Sigmoid colon (tissue), 4 donors: ENCODE data around the gene TEX264.

Experiments
- POLR2A ChIP-seq, 2 donors: fragments of 450-650 bp; IDR thresholded peaks; one replicate each; pipeline ENCODE4 v1.6.1; 2016; ENCODE audit warnings: antibody characterized with exemption in 2 of 2, mild to moderate bottlenecking in 2 of 2, moderate library complexity in 2 of 2
- POLR2AphosphoS5 ChIP-seq, 4 donors: sonication (generic); formaldehyde crosslinking; IDR thresholded peaks; one replicate each; pipeline ENCODE4 v1.6.1; 2017; ENCODE audit warnings: antibody characterized with exemption in 4 of 4

DNA sequence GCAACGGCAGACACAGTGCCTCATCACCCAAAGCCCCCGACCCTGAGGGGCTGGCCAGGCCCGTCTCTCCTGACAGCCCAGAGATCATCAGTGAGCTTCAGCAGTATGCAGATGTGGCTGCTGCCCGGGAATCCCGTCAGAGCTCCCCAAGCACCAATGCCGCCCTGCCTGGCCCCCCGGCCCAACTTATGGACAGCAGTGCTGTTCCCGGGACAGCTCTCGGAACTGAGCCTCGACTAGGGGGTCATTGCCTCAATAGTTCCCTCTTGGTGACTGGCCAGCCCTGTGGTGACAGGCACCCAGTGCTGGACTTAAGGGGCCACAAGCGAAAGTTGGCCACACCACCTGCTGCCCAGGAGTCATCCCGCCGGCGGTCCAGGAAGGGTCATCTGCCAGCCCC, 8.6 kb upstream of the TEX264 start:
- TF ChIP-seq POLR2AphosphoS5 (IDR thresholded peaks at IDR 0.05) (no peak), POLR2A (IDR thresholded peaks at IDR 0.05) (no peak)
